Peyer's patch (tissue), 4 donors: ENCODE data around the gene ZNHIT3. TPM values are rescaled to one million over a fixed set of nuclear protein-coding genes. Genes with fewer than 3 reads are reported as not detected.

Source experiments
- DNase-seq, 3 donors: peaks; one replicate each; pipeline ENCODE4 v3.0.0-alpha.2; 2017 to 2019
- H3K27ac ChIP-seq, 4 donors: fragments of 200-600 bp; sonication (generic); one replicate each; pipeline ENCODE4 v1.5.1; 2016 to 2019
- H3K27me3 ChIP-seq, 2 donors: fragments of 200-600 bp; sonication (generic); one replicate each; pipeline ENCODE4 v1.5.1; 2019
- H3K36me3 ChIP-seq, 3 donors: fragments of 200-600 bp; sonication (generic); one replicate each; pipeline ENCODE4 v1.5.1; 2016 to 2019
- H3K4me1 ChIP-seq, 4 donors: fragments of 200-600 bp; sonication (generic); one replicate each; pipeline ENCODE4 v1.5.1; 2016 to 2019
- H3K4me3 ChIP-seq, 4 donors: fragments of 200-600 bp; sonication (generic); 1 replicate in 3 of 4; 2 replicates in 1 of 4; pipeline ENCODE4 v1.5.1; 2016 to 2019; ENCODE audit warnings: mild to moderate bottlenecking in 1 of 4
- H3K9me3 ChIP-seq, 4 donors: fragments of 200-600 bp; sonication (generic); one replicate each; pipeline ENCODE4 v1.5.1; 2016 to 2019; ENCODE audit warnings: mild to moderate bottlenecking in 1 of 4
- CTCF ChIP-seq, 6 experiments: fragments of 450-650 bp in 4 of 6; fragments of 200-600 bp in 2 of 6; sonication (generic) in 1 of 6; IDR thresholded peaks; one replicate each; pipeline ENCODE4 v1.5.1; 2017 to 2019; ENCODE audit warnings: antibody characterized with exemption in 6 of 6, mild to moderate bottlenecking in 3 of 6, moderate library complexity in 1 of 6
- POLR2A ChIP-seq, 2 donors: fragments of 450-650 bp; IDR thresholded peaks; one replicate each; pipeline ENCODE4 v1.5.1; 2017; ENCODE audit warnings: antibody characterized with exemption in 2 of 2, mild to moderate bottlenecking in 2 of 2, moderate library complexity in 2 of 2
- total RNA-seq, 4 donors: library from RNA; depleted of rRNA; stranded (reverse); fragments of >200 nt; gene quantifications; one replicate each; pipeline ENCODE4 v1.1.0, GENCODE V29; 2016

Gene ZNHIT3
- total RNA-seq, 4 donors from 2014 or later, result 13.8 to 29.7 (median 17.9) TPM

- no peak for TF ChIP-seq POLR2A (IDR thresholded peaks at IDR 0.05)
- TF ChIP-seq CTCF (IDR thresholded peaks at IDR 0.05), result no peak
- peaks cover 0 to 76% (median 0%) of the 10 kb centered on the region in 3 donors for H3K36me3 ChIP-seq
- H3K27ac ChIP-seq, result no peak overlapping the region
- no peaks in the 10 kb centered on the region for H3K27me3 ChIP-seq
- no peaks in the 10 kb centered on the region for H3K4me1 ChIP-seq
- H3K9me3 ChIP-seq, result no peaks in the 10 kb centered on the region
- no peak overlapping the region for H3K4me3 ChIP-seq
- no peak for DNase-seq
Observed at GRCh38 chr17:36494674-36495073, 8.2 kb downstream of the ZNHIT3 start.

GRCh38 chr17:36495076-36495578 is 8.6 kb downstream of the ZNHIT3 start:
- peaks cover 0 to 77% (median 0%) of the 10 kb centered on the region in 3 donors for H3K36me3 ChIP-seq
- no peak for DNase-seq

GRCh38 chr17:36496018-36496789 is 9.7 kb downstream of the ZNHIT3 start:
- Histone ChIP-seq H3K27me3 (no peaks in the 10 kb centered on the region), H3K4me1 (no peaks in the 10 kb centered on the region), H3K4me3 (no peak overlapping the region), H3K27ac (no peak overlapping the region), H3K36me3 (peaks cover 0 to 81% (median 0%) of the 10 kb centered on the region in 3 donors), H3K9me3 (no peaks in the 10 kb centered on the region)
- TF ChIP-seq POLR2A (IDR thresholded peaks at IDR 0.05) (no peak), CTCF (IDR thresholded peaks at IDR 0.05) (no peak)
- no peak for DNase-seq

More at GRCh38 chr17:36495076-36495578, 8.6 kb downstream of the ZNHIT3 start:
- H3K4me3 ChIP-seq, result no peak overlapping the region
- H3K27me3 ChIP-seq, result no peaks in the 10 kb centered on the region
- TF ChIP-seq CTCF (IDR thresholded peaks at IDR 0.05), result no peak
- TF ChIP-seq POLR2A (IDR thresholded peaks at IDR 0.05), result no peak
- H3K9me3 ChIP-seq, result no peaks in the 10 kb centered on the region
- H3K27ac ChIP-seq, result no peak overlapping the region
- H3K4me1 ChIP-seq, result no peaks in the 10 kb centered on the region

GRCh38 chr17:36498155-36498554 is 11.7 kb downstream of the ZNHIT3 start:
- Histone ChIP-seq H3K4me3 (no peak overlapping the region), H3K27ac (no peak overlapping the region), H3K4me1 (no peaks in the 10 kb centered on the region), H3K36me3 (peaks cover 0 to 71% (median 0%) of the 10 kb centered on the region in 3 donors), H3K27me3 (no peaks in the 10 kb centered on the region), H3K9me3 (no peaks in the 10 kb centered on the region)
- DNase-seq, result no peak
- TF ChIP-seq CTCF (IDR thresholded peaks at IDR 0.05), result no peak
- no peak for TF ChIP-seq POLR2A (IDR thresholded peaks at IDR 0.05)

- Histone ChIP-seq H3K27me3 (no peaks in the 10 kb centered on the region), H3K27ac (no peak overlapping the region), H3K4me3 (no peak overlapping the region), H3K36me3 (peaks cover 0 to 71% (median 0%) of the 10 kb centered on the region in 3 donors), H3K9me3 (no peaks in the 10 kb centered on the region), H3K4me1 (no peaks in the 10 kb centered on the region)
- peak in 1 of 3 donors; percentile 29 for DNase-seq
- no peak for TF ChIP-seq CTCF (IDR thresholded peaks at IDR 0.05)
- TF ChIP-seq POLR2A (IDR thresholded peaks at IDR 0.05), result no peak
Observed at GRCh38 chr17:36498560-36499300, 12.2 kb downstream of the ZNHIT3 start.
